C4-2B (cell line): ENCODE data around the gene CACTIN.
A peak's percentile ranks its signal among the peaks of the same experiment; 100 is the strongest.

ENCODE experiments used
- H3K27ac ChIP-seq: fragments of 450-650 bp; 2 replicates; pipeline ENCODE4 v1.5.1; 2017
- CTCF ChIP-seq: fragments of 450-650 bp; conservative IDR thresholded peaks from 2 replicates; pipeline ENCODE4 v1.5.1; 2017; ENCODE audit warnings: mild to moderate bottlenecking
- ZFX ChIP-seq: fragments of 450-650 bp; IDR thresholded peaks from 2 replicates; pipeline ENCODE4 v1.6.1; 2017

CACTIN gene

DNA sequence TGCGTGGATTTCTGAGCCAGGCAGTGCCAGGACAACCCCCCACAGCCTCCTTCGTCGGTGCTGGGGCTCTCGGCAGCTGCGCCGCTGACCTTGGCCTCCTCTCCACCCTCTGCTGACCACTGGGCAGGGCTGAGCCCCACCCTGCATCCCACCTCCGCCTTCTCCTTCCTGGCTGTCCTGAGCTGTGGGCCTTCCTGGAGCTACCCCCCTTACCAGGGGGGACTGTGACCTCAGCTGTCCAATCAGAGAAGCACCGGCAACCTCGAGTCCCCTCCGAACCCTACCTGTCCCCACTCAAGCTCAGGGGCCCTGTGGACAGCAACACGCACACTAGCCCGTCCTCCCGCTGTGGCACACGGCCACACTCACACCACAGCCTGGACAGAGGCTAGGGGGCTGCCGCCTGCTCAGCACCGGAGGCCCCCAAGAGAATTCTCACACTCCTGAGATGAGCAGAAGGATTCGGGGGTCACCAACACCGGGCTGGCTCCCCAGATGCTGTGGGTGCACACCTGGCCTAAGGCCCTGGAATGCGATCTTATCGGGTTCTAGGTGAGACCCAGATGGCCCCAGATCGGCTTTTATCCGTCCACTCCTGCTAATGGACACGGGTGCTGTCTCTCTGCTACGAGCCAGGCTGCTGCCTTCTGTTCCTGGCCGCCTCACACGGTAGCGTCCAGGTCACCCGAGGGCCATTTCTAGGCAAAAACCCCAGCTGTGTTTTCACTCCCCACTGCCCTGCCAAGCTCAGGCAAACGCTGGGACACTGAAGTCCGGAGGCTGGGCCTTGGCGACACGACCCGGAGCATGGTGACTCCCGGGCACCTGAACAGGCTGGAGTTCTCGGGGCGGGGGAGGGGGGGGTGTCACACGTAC, 32.5 kb upstream of the CACTIN start:
- TF ChIP-seq CTCF (no peak), ZFX (no peak)
- peak overlapping the region; percentile 56 for H3K27ac ChIP-seq

DNA sequence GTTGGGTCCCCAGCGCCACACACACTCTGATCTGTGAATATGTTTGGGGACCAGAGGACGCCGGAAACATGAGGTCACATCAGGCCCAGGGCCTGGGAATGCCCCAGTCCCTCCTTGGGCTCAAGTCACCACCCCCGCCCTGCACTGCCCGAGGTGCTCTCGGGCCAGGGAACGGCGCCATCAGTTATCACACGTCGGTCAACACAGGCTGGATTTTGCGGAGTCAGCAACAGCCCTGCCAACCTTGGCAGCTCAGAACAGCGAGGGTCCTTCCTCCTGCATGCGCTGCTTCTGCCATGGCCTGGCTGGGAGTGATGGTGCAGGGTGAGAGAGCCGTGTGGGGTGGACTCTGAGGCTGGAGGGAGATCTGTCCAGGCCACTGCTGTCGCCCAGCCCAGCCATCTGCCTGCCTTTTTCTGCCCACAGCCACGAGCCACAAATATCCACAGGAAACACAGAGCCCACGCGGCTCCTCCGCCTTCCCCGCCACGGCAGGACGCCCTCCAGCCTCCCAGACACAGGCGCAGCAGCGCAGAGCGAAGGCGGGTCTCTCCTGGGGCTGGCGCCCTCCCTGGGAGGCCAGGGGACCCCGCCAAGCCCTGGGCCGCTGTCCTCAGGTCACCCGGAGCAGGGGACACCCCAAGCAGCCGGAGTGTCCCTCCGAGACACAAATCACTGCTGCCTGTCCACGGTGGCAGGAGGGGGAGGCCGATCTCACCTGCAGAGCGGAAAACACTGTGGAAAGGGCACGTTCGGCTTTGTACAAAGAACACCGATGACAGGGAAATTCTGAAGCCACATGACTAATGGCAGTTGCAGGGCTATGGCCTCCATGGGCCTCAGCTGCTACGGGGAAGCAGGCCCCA, 31.6 kb upstream of the CACTIN start:
- TF ChIP-seq CTCF (no peak), ZFX (no peak)

DNA sequence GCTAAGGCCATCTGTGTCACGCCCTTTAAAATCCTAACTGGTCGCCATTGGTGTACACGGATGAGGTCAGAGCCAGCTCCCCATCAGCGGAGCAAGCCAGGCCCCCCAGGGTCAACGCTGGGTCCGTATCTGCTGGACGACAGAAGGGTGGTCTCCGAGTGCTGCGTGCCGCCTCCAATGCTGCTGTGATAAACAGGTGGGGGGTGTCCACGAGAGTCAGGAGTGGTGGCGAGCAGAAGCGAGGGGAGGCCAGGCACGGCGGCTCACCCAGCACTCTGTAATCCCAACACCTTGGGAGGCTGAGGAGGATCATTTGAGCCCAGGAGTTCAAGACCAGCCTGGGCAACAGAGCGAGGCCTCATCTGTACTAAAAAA, 30.8 kb upstream of the CACTIN start:
- TF ChIP-seq ZFX (no peak), CTCF (no peak)
- H3K27ac ChIP-seq, result peak overlapping the region; percentile 56

More for the DNA sequence above, 31.6 kb upstream of the CACTIN start:
- H3K27ac ChIP-seq, result peak overlapping the region; percentile 56

- TF ChIP-seq ZFX (no peak), CTCF (no peak)
- H3K27ac ChIP-seq, result no peak overlapping the region
Observed at GRCh38 chr19:3656747-3657394, 30.3 kb upstream of the CACTIN start.

- H3K27ac ChIP-seq, result no peak overlapping the region
- no peak for TF ChIP-seq CTCF
- TF ChIP-seq ZFX, result no peak
Observed at GRCh38 chr19:3656073-3656746, 29.6 kb upstream of the CACTIN start.

GRCh38 chr19:3655402-3656072, 28.9 kb upstream of the CACTIN start:
- no peak overlapping the region for H3K27ac ChIP-seq
- TF ChIP-seq ZFX (no peak), CTCF (no peak)
